LHCN-M2 (cell line): Measurements from ENCODE around the gene CLN5. TPM values are rescaled to one million over a fixed set of nuclear protein-coding genes. Genes with fewer than 3 reads are reported as not detected.
"Not testable (repeated sequence)": the region's sequence is repeated elsewhere in the genome, so short reads cannot be mapped to it uniquely, and the experiment has no call there.

Experiments
- DNase-seq: peaks from one replicate; pipeline ENCODE4 v3.0.0-alpha.2; 2012; ENCODE audit warnings: low read depth
- polyA plus RNA-seq: library from polyadenylated mRNA; unstranded; fragments of >200 nt; gene quantifications from one replicate; pipeline ENCODE4 v1.2.1, GENCODE V29; 2012; ENCODE audit warnings: missing spikeins
- total RNA-seq: library from RNA; depleted of rRNA; stranded (reverse); fragments of >200 nt; gene quantifications from 2 replicates; pipeline ENCODE4 v1.2.3, GENCODE V29; 2014; rRNA removed

CLN5 gene
- 28.5 and 30.7 TPM in 2 replicates for total RNA-seq
- 16.9 TPM for polyA plus RNA-seq

DNA sequence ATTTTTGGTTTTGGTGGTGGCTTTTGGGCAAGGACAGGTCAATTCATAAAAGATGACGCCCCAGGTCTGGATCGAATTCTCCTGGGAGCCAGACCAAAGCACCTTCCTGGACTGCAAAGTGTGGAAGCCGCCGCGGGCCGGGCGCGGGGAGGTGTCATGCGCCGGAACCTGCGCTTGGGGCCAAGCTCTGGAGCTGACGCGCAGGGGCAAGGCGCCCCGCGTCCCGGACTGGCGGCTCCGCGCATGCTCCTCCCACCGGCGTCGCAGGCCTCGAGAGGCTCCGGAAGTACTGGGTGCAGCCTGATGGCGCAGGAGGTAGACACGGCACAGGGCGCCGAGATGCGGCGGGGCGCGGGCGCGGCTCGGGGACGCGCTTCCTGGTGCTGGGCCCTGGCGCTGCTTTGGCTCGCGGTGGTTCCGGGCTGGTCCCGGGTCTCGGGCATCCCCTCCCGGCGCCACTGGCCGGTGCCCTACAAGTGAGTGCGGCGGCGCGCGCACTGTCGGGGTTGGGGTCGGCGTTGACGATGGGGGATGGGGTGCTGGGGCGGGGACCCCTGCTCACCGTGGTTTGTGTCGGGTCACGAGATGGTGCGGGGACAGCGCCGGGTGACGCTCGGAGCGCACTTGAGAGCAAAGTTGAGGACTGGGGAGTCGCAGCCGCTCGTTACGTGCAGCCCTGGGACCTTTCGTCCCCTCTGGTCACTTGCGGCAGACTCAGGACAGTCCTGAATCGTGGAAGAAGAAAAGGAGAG, at the start of gene CLN5:
TSS of gene CLN5 (plus strand) at position 286 of the 752 bp plus-strand sequence. CDS start at position 304, 18 bp downstream.
- peak; percentile 90 for DNase-seq

- DNase-seq: no peak
Observed at GRCh38 chr13:76942363-76942762, 49.5 kb upstream of the CLN5 start.

DNA sequence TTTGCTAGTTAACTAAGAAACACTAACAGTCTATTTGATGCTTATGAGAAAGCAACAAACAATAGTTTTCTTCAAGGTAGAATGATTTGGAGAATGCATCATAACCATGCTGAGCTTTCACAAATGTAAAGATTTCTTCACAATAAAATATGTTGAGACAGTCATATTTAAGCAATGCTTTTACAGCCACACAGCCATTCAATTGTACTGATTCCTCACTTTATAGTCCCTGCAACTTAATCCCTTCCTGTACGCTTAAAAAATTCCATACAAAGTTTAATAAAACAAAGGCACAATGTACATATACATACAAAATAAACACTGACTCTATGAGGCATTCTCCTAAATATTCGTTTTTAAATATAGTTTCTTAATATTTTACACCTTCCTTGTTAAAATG, 48.2 kb upstream of the CLN5 start:
- DNase-seq: no peak

DNA sequence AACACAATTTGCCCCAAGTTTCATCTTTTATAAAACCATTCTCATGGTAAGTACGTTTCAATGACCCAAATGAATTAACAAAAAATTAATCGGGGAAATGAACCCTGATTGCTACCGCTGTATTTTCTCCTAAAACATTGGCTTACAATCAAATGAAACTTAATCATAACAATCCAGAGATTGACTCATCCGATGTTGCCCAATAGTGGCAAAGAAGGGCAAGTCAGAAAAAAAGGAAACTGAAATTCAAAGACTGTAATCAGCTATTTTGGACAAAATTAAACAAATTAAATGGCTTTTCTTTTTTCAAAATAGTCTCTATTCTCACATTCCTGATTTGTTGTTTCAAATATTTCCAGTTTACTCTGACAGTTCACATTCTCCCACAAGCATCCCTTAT, 47.4 kb upstream of the CLN5 start:
- peak; percentile 64 for DNase-seq

GRCh38 chr13:76948149-76948548, 43.7 kb upstream of the CLN5 start, which contains the start of gene ACOD1:
TSS of gene ACOD1 (plus strand) at chr13:76948511. CDS start at chr13:76948559, 48 bp downstream.
- no peak for DNase-seq

- DNase-seq: no peak
Observed at GRCh38 chr13:76950101-76950500, 41.8 kb upstream of the CLN5 start.

GRCh38 chr13:76953968-76954367, 37.9 kb upstream of the CLN5 start:
- no peak for DNase-seq

DNA sequence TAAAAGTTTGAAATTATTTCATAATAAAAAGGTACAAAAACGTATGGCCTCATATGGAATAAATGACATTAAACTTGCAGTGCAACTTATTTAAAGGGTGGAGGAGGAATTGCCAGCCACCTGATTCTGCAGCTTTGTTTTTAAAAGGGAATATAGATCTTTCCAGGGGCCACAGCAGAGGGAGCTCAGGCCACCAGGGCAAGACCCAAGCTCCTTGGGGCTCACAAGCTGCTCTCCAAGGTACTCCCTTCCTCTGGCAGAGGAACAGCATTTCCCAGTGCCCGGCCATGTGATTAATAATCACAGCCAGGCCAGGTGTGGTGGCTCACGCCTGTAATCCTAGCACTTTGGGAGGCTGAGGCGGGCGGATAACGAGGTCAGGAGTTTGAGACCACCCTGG, 37.3 kb upstream of the CLN5 start:
- no peak for DNase-seq

DNA sequence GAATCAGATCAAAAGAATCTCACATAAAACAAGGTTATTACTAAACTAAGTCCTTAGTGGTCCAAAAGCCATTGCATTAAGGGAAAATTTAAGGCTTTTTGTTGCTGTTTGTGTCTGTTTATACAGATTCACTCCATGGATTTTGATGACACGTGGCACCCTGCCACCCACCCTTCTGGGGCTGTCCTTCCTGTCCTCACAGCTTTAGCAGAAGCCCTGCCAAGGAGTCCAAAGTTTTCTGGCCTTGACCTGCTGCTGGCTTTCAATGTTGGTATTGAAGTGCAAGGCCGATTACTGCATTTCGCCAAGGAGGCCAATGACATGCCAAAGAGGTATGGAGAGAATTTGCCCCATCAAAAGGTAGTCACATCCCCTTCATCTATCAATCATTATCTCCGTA, 36.7 kb upstream of the CLN5 start:
- DNase-seq: no peak

- DNase-seq: no peak
Observed at GRCh38 chr13:76955661-76956060, 36.2 kb upstream of the CLN5 start.

GRCh38 chr13:76958841-76959432, 32.9 kb upstream of the CLN5 start:
- DNase-seq: no peak

GRCh38 chr13:76959734-76960133, 32.1 kb upstream of the CLN5 start:
- DNase-seq: not testable (repeated sequence)

- DNase-seq: peak; percentile 23
Observed at GRCh38 chr13:76965759-76966421, 26.0 kb upstream of the CLN5 start.

GRCh38 chr13:76967031-76967430, 24.9 kb upstream of the CLN5 start:
- no peak for DNase-seq

GRCh38 chr13:76968041-76968440, 23.8 kb upstream of the CLN5 start:
- no peak for DNase-seq

DNA sequence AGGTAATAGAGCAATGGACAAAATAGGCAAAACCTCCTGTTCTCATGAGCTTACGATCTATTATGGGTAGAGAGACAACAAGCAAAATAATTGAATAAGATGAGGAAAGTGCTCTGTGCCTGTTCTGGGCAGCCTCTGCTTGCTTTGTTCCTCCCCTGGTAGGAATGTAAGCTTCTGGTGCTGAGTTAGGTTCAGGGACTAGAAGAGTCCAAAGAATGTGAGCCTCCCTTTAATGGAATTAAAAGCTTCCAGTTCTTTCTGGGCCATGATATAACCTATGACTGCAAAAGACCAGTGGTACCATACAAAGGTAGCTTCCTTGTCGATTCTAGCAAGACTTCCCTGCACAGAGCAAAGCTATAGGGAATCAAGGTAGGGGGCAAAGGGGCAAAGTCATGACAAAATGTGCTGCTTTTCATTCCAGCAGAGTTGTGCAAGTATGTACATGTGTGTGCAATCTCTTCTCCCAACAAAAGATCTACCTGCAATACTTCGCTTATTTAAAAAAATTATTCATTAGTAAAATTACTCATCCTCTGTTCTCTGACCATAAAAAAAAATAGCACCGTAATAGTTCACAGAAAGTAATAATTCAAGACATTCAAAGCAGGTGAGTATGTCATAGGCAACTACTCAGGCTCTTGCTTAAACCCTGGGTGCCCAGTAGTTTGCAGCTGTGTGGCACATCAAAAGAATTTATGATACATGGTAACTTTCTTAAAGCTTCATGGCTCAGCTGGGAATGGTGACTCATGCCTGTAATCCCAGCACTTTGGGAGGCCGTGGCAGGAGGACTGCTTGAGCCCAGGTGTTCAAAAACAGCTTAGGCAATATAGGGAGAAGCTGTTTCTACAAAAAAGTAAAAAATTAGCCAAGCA, 22.2 kb upstream of the CLN5 start:
- peak; percentile 49 for DNase-seq

GRCh38 chr13:76971215-76971614, 20.7 kb upstream of the CLN5 start:
- no peak for DNase-seq

DNA sequence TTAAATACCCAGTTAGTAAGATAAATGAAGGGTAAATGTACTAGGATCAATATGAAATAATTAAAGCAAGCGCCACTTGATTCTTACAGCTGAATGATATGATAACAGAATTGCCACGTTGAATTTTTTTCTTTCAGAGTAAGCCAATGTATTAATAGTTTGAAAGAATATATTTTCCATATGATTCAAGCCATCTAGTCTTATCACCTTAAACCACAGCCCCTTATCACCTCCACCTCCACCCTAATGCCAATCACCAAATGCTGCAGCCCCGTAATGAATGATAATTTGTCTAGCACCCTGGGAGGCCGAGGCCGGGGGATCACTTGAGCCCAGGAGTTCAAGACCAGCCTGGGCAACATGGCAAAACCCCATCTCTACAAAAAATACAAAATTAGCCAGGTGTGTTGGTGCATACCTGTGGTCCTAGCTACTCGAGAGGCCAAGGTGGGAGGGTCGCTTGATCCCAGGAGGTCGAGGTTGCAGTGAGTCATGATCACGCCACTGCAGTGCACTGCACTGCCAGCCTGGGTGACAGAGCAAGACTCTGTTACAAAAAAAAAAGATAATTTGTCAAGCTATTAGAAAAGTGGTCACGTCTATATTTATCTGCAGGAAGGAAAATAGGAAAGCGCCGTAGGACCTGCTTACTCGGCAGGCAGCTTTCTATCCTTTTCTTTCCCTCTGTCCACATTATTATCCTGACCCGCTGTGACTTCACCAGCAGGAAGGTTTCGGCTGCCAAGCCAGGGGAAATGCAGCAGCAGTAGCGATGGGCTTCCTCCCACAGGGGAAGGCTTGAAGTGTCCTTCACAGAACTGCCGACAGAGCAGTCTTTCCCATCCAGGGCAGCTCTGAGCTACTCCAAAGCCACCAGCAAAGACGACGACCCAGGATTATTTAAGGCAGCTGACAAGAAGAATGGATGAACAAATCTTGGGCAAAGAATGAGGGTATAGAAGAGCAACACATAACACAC, 19.7 kb upstream of the CLN5 start:
- DNase-seq: no peak

GRCh38 chr13:76973920-76974617, 17.8 kb upstream of the CLN5 start:
- no peak for DNase-seq

DNA sequence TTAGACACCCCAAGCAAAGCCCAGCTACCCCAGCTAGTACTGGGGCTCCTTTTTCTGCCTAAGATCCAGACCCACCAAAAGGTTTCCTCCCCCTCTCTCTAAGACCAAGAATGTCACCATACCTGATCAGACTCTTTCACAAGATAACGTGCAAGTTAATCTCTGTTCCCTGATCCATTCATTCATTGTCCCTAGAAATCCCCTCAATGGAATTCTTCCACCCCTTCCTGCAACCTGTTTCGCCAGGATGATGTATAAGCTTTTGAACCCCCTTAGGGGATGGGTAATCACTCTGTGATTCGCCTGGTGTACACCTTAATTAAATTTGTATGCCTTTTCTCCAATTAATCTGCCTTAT, 17.3 kb upstream of the CLN5 start:
- no peak for DNase-seq
